ENCODE data around the gene NRG3. TPM values are rescaled to one million over a fixed set of nuclear protein-coding genes. Genes with fewer than 3 reads are reported as not detected.

The NRG3 gene
- polyA plus RNA-seq, 3 donors: 12.9 to 15.5 (median 14.6) TPM

DNA sequence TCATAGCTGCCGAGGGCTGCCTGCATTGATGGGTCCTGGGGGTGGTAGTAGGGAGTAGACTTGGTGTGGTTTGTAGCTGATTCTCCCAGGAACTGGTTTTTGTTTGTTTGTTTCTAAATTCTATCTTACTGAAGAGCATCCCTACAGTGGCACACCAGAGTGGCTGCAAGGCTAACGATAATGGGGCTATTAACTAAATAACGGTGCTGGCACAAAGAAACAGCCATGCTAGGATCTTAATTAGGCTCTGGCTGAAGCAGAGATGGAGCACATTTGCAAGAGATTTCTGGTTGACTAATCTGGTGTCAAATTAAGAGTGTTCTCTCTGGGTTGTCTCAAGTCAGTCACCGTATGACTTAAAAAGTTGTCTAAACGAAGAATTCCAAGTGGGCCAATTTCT, 590.0 kb downstream of the NRG3 start:
- no peak for DNase-seq

DNA sequence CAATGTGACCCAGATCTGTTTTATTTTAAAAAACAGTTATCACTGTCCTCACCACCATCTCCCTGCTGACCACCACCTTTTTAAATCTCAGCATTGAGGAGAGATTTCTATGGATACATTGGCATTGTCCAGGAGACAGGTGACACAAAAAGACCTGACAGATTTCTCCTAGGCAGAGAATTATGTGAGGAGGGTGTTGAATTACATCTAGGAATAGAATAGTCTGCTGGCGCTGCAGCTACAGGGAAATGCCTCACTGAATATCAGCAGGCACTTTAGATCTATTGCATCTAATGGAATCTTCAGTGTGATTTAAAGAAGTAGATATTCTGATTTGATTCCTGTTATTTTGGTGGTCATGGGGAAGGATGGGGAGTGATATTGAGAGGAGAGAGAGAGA, 593.5 kb downstream of the NRG3 start:
- DNase-seq: peak; percentile 27

DNA sequence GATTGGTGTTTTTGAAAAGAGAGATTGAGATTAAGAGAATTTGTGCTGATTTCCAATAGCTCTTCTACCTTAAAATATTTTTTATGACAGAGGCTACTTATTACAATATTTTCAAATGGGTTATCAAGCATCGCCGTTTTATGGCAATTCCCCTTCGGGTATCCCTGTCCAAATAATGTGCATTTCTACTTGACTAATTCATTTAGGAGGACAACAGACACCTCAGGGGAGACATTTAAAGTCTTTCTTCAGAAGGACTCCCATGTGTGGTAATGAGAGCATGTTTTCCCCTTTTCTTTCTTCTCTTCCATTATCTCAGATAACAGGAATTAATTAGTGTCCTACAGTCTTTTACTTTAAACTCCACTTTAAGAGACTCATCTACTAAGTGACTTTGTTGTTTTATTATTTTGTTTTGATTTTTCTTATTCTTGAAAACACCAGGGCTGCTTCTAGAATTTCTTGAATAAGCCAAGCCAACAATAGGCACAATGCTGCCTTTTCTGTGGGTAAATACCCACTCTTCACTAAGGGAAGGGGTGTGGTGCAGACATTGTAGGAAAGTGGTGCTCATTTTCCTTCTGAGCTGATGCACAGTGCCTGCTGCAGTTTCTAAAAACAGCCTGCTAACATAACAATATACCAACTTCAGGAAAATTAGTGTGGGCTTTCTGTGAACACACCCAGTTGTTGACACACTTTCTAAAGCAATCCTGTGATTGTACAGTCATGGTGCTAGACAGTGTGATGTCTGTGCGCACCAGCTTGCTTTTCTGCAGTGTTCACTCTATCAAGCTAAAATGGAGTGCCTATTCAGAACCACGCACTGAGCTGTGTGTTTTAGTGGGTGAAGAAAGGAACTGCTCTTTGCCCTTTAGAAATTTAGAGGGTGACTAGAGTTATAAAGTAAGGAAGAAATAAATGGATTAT, 597.7 kb downstream of the NRG3 start:
- no peak for DNase-seq

DNA sequence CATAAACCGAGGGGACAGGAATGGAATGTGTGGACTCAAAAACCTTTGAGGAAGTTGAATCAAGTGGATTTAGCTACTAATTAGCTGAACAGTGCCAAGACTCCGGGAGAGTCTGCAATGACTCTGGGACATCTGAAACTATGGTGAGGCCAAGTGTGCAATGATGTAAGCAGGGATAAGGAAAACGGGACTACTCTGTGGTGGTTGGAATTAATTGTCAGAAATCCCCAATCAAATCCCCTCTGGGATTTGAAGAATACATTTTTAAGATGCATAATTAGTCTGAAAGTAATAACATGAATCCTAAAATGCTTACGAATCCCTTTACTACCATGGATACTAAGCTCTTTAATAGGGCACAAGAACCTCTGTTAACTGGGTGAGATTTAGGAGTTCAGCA, 602.8 kb downstream of the NRG3 start:
- no peak for DNase-seq

DNA sequence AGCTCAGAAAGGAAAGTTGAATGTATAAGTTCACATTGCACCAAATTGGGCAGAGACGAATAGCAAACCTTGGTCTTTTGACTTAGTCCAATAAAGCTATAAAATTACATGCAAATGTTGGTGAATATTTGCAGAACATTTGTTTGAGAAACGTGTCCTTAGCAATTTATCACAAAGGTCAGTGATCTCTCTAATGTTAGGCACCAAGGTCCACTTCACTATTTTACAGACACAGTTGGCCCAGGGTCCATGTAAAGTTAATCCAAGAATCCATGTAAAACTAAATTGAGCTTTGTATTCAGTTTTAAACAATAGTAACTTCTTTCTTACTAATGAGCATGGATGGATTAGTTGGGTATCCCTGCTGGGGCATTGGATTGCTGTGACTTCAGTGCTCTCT, 617.7 kb downstream of the NRG3 start:
- no peak for DNase-seq

DNA sequence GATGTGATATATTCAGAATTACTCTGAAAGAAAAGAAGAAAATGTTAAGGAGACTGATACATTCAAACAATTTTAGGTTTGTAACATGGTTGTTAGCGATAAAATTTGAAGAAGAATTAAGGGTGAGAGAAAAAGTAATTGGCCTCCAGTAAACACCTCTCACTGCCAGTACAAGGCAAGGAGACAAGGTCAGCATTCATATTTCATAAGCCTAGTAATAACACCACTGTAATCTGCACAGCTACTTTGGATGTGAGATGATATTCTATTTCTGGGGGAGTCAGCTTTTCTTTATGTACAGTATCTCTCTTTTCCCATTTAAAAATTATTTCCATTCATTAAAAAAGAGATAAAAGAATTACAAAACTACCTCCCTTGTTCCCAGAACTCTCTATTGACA, 621.1 kb downstream of the NRG3 start:
- no peak for DNase-seq

DNA sequence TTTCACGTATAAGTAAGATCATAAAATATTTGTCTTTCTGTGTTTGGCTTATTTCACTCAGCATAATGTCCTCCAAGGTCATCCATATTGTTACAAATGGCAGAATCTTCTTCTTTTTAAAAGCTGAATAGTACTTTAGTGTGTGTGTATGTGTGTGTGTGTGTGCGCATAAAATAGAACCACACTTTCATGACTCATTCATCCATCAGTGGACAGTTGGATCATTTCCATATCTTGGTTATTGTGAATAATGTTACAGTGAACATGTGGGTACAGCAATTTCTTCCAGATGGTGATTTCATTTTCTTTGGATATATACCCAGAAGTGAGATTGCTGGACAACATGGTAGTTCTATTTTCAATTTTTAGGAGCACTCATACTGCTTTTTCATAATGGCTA, 622.4 kb downstream of the NRG3 start:
- DNase-seq: no peak

DNA sequence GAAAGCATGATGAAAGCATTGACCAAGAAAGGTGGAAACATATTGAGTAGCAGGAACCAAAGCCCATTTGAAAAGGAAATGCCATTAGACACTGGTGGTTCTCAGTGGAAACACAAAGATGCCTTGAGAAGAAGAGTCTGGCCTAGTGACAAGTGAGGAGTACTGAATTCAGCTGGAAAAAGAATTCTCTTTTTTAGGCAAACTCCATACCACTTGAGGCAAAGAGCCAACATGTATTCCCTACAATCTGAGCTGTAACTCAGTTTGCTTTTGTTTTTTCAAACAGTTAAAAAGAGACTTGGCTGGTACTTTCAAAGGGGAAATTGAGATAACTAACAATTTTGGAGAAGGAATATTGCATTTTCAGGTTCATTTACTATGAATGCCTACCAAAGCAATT, 624.0 kb downstream of the NRG3 start:
- DNase-seq: no peak

DNA sequence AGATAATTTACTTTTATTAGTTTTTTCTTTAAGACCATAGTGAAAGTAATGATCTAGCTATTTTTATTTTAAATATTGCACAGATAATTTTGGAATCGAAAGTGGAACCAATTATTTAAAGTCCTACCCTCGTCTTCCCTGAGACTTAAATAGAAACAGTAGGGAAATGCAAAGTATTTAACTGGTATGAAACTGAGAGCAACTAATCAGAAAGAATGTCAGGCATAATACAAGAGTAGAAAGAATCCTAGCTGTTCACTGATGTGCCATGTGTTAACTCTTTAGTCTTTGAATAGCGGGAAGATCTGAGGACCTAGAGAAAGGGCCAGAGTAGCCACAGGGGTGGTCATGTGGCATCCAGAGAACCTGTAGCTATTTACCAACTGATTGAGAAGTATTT, 630.0 kb downstream of the NRG3 start:
- no peak for DNase-seq

DNA sequence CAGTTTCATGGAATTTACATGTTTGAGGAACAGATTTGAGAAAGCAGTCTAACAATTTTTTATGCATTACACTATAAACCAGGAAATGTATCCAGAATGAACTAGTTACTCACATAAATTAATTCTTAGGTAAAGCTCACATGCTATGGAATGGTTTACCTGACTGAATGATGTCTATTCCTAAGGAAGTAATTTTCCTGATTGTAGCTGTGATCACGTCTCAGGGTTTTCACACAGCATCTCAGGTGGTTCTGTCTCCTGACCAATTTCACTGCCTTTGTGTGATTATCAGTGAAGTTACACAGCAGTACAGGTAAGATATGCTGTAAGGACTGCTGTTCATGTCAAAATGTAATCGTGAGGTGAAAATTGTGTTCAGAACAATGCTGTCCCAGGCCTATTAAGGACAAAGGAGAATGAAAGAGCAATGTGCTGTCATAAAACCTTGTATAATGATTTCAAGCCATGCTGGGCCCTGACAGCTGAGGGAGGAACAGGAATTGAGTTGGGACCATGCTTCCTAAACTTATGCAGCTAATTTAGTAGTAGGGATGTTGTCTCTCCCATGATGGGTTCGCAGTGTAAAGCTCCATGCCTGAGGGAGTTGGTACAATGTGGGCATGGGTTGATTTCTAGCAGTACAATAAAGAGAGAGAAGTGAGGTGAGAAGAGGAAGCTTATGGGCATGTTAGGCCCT, 631.8 kb downstream of the NRG3 start:
- no peak for DNase-seq

DNA sequence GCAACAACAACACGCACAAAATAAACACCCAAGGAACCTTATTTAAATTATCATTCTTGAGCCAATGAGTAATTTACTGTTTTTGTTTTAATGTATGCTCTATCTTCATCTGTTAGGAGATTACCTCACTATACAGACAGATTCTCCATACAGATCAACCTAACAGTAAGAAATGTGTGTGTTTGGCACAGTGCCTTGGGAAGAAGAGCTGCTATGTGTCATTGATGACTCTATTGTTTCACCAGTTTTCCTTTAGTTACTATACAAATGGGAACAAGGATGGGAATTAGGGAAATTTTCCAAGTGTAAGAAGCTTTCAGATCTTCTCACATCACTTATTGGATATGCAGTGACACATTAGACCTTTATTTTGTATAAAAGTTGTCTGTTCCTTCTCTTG, 640.3 kb downstream of the NRG3 start:
- no peak for DNase-seq

DNA sequence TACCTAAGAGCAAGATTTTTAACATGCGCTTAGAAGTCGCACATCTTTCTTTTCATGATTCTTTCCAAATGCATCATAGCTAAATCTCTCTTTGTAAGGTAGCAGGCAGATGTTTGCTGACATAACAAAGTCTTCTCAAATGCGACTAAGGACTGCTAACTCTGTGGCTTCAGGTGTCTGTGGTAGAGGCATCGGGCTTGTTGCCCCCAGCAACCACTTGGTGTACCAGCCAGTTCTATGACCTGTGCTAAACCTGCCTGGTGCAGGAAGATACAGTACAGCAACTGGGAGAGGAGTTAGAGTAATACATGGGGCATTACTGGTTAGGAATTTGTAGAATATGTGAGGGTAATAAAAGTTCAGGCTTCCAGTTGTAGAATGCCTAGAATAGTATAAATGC, 654.1 kb downstream of the NRG3 start:
- no peak for DNase-seq

DNA sequence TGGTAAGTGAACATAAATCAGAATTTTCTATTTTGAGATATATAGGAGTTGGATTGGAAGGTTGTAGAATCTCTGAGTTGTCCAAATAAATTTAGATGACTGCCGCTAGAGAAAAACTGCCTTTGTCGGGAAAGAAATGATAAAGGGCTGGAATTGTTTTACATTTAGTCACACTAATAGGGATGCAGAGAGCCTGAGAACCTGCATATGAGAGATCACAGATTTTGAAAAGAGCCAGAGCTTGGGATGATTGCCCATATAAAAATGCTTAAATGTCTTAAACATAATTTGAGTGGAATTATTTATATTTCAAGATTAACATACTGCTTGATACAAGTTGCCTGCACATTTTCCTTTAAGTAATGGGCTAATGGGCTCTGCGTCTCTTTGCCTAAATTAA, 660.5 kb downstream of the NRG3 start:
- DNase-seq: no peak

DNA sequence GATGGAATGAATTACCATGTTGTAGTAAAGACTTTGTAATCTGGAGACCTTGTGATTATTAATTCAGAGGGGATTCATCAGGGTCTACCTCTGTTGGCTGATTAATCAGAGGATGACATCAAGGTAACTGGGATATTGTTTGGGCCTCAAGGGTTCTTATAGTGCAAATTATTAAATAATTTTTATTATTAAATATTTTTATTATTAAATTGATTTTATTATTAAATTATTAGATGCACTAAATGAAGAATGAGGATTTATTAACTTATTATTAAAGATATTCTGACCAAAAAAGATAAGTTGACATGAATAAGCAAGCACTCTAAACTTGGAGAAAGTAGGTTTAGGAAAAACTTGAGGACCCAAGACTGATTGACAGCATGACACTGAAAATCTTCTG, 661.7 kb downstream of the NRG3 start:
- no peak for DNase-seq

DNA sequence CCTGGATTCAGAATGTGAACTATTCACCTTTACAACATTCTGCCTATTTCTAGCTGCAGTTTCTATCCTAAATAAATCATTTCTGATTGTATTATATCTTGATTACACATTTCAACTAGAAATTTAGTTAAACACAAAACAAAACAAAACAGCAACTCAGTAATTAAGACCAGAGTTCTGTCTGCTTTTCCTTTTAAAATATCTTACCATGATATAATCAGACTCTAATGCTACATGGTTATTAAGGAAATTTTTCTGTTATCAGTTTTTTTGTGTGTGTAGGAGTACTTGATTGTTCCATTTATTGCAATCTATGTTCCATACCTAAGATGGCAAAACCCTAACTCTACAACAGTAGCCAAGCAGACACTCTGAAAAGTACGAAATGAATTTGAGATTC, 663.3 kb downstream of the NRG3 start:
- DNase-seq: no peak

DNA sequence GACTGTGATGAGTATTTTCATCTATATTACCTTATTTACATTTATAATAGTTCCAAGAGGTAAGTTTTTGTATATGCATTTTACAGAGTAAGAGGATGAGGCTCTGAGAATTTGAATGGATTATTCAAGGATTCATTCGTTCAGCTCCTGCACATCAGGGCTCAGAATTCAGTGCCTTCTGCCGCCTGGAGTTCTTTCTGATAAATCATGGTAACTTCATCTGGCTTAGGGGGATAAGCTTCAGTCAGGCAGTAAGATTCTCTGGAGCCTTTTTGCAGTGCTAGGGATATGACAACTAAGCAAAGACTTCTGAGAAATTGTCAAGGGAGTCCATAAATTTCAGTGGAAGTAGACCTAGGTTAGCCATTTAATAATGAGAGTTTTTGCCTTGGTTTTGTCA, 668.6 kb downstream of the NRG3 start:
- DNase-seq: no peak

DNA sequence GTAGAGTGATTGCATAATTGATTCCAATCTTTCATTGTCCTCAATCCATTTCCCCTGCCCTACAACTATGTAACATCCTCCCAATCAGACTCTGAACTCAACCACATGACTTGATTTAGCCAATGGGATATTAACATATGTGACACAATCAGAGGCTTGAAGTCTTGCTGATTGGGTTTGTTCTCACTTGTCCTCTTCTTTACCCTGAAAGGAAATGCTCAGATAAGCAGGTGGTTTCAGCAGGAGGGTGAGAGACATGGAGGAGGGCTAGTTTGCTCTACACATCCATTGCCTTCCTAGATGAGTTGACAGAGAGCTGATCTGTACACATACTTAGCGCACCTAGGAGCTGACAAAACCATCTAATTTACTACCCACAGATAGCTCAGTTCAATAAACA, 669.4 kb downstream of the NRG3 start:
- no peak for DNase-seq

DNA sequence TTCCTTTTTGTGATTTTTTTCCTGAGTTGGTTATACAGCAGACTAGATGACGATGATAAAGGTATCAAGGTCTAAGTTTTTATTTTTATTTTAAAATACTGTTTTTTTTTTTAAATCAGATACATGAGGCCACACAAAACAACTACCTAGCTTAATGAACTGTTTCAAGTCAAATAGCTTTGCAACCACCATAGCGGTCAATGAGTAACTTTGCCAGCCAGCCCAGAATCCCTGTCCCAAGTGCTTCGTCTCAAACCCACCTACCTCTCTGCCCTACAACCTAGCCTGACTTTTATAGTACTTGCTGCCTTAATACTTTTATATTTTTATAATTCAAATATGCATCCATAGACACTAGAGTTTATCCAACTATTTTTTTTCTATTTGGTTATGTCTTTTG, 676.5 kb downstream of the NRG3 start:
- DNase-seq: no peak

DNA sequence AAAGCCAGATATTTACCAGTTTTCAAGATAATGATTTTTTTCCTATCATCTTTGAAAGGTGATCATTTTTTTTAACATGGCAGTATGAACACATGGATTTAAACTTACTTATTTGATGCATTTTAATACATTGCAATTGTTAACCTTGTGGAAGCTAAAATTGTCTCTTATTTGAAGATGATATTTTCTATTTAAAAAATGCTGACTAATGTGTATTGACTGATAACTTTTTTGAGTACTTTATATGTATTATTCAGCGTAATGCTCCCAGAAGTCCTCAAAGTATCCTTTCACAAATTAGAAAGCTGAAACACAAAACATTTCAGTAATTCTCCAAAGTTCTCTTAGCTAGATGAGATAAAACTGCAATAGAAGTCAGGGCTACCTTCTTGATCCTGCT, 677.3 kb downstream of the NRG3 start:
- DNase-seq: no peak

DNA sequence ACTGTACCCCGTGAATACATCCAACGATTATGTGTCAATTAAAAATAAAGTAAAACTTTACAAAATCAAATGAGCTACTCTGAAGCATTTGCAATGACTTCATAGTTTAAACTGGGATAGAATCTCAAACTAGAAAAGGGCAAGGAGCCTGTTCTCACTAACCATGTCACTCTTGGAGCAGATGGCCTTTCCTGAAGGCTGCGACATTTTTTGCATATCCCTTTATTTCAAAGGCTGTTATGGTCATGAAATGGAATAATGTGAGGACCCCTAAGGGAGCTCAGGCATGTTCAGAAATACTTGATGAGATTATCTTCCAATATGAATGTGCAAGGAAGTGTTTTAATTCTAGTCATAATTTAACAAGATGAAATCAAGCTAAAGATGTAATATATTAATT, 679.4 kb downstream of the NRG3 start:
- no peak for DNase-seq

DNA sequence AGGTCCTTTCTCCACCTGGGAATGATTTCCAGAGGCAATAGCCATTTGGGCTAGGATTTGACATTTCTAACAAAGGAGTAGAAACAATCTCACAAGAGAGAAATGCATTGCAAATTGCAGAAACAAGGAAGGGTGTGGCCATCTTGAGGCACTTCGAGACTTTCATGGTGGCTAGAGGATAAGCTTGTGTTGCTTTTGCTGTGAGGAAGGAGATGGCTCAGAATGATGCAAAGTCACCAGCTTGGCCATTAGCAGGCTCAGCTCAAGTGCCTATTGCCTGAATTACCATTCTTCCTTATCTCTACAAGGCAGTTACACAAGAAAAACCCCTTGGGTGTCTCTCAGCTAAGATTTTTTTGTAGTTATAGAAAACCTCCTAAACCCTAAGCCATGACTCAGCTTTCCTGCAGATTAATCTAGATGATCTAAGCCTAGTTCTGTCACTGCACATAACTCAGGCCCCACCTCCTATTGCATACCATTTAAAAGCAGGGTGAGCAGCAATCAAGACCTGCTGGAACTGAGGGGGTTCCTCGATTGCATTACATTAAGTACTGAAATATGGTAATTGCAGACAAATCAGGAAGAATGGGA, 683.1 kb downstream of the NRG3 start:
- DNase-seq: no peak

DNA sequence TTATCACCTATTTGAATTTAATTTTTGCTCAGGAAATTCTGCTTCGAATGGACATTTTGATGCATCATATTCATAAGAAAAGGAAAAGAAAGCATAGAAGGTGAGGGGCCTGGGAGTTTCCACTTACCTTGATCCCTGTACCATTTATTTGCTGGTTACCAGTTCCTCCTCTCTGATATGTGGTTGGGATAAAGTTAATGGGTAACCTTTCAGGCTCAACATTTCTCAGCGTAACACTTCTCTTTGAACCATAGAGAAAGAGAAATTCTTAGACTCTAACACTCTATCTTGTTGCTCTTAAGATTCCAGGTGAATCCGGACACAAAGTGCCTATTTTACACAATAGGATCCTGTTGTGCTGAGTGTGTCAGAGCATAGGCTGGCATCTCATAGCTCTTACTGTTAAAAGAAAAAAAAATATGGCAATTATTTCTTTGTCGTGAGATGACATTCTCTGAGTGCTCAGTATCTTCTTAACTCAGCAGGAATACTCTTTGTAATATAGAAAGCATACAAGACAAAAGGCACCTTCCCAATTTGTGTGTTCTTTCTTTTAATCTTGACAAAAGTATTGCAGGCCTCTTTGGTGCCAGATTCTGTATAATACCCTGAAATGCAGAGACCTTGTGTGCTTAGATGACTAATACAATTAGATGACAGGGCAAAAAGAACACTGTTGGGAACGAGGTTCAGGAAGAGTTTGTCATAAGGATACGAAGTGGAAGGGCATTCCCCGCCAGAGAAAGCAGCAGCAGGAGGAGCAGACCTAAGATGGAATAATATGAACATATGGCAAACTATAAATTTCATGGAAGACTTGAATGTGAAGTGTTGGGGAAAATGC, 689.6 kb downstream of the NRG3 start:
- DNase-seq: no peak

Measured in renal pelvis (tissue), 4 donors.